Measurements from ENCODE around the gene OR10A4. TPM values are rescaled to one million over a fixed set of nuclear protein-coding genes. Genes with fewer than 3 reads are reported as not detected.

The OR10A4 gene
- total and polyA plus RNA-seq, 2 of the 4 experiments (the other 2 are of a cell fraction) = not detected

GRCh38 chr11:6925636-6926207, 49.3 kb downstream of the OR10A4 start:
- Histone ChIP-seq H2AFZ (replicated peaks; ENCODE audit: low read length, poor library complexity) (peak overlapping the region; percentile 99), H3K9me3 (ENCODE audit: control insufficient read depth, insufficient read depth, low read length) (no peaks in the 10 kb centered on the region), H3K14ac (replicated peaks; ENCODE audit: low read depth, low read length) (no peak overlapping the region), H3K23ac (ENCODE audit: low read depth, low read length) (no peak overlapping the region), H4K20me1 (ENCODE audit: insufficient read depth, low read length) (no peaks in the 10 kb centered on the region), H3K27ac (ENCODE audit: insufficient read depth, low read length) (no peak overlapping the region), H2AK9ac (replicated peaks; ENCODE audit: low read depth, low read length, poor library complexity) (no peak overlapping the region), H4K5ac (ENCODE audit: low read depth, low read length) (peak overlapping the region; percentile 47; the same call in 1 of the 2 replicates), H3K18ac (ENCODE audit: low read depth, low read length) (peak overlapping the region; percentile 19; the same call in 1 of the 2 replicates), H2BK15ac (ENCODE audit: low read depth, low read length) (0 out of 3 replicates have a peak overlapping the region, but pooled peaks have one; percentile 16), H3K56ac (ENCODE audit: extremely low read depth, insufficient read depth, low read length) (no peak overlapping the region), H3K27me3 (ENCODE audit: control insufficient read depth, insufficient read depth, low read length) (no peaks in the 10 kb centered on the region), H3K9me1 (ENCODE audit: insufficient read depth, low read length) (no peaks in the 10 kb centered on the region), H3K4ac (ENCODE audit: low read depth, low read length) (peak overlapping the region; percentile 2; the same call in 1 of the 2 replicates), H3K4me3 (ENCODE audit: insufficient read depth, low read depth, low read length) (peak overlapping the region; percentile 65; the same call in 1 of the 2 replicates), H2BK20ac (ENCODE audit: low read depth, low read length) (peak overlapping the region; percentile 2; the same call in 1 of the 2 replicates), H3K4me2 (ENCODE audit: low read depth, low read length) (peak overlapping the region; percentile 62), H3K79me1 (ENCODE audit: low read depth in 1 of 2, low read length in 2 of 2) (peaks cover 6% of the 10 kb centered on the region in 2 experiments), H3K36me3 (ENCODE audit: control insufficient read depth, insufficient read depth, low read length) (no peaks in the 10 kb centered on the region), H4K91ac (ENCODE audit: insufficient read depth, low read depth, low read length) (peak overlapping the region; percentile 14; the same call in 1 of the 2 replicates), H2BK5ac (ENCODE audit: low read depth, low read length, poor library complexity, severe bottlenecking) (peak overlapping the region; percentile 17), H2BK120ac (ENCODE audit: low read depth, low read length) (no peak overlapping the region), H4K8ac (ENCODE audit: low read depth in 2 of 2, low read length in 2 of 2) (peak overlapping the region; percentile 44 to 83), H2AK5ac (ENCODE audit: low read depth, low read length) (no peak overlapping the region), H3K4me1 (ENCODE audit: control insufficient read depth, insufficient read depth, low read length) (no peaks in the 10 kb centered on the region), H3K9ac (ENCODE audit: low read depth, low read length) (0 out of 2 replicates have a peak overlapping the region, but pooled peaks have one; percentile 15)
- ChIA-PET POLR2A (ENCODE audit: unreplicated experiment) (no interaction called here), CTCF (no interaction called here)
- TF ChIP-seq NFE2L2 (IDR thresholded peaks at IDR 0.05; ENCODE audit: low read depth, low read length) (no peak), MAFK (IDR thresholded peaks at IDR 0.05; ENCODE audit: low read depth, low read length) (no peak), FOS (IDR thresholded peaks at IDR 0.05; ENCODE audit: low read depth, low read length) (no peak), MAZ (IDR thresholded peaks at IDR 0.05; ENCODE audit: borderline replicate concordance, low read depth, low read length) (no peak), SMC3 (IDR thresholded peaks at IDR 0.05; ENCODE audit: low read depth, low read length) (no peak), RAD21 (IDR thresholded peaks at IDR 0.05; ENCODE audit: low read length) (no peak), CTCF (conservative IDR thresholded peaks at IDR 0.05; ENCODE audit: low read depth, low read length) (no peak), CHD1 (IDR thresholded peaks at IDR 0.05; ENCODE audit: low read depth, low read length) (no peak), MXI1 (IDR thresholded peaks at IDR 0.05; ENCODE audit: borderline replicate concordance, low read depth, low read length) (no peak), POLR2A (IDR thresholded peaks at IDR 0.05; ENCODE audit: low read depth, low read length) (no peak), RFX5 (IDR thresholded peaks at IDR 0.05; ENCODE audit: low read depth, low read length) (no peak), BHLHE40 (IDR thresholded peaks at IDR 0.05; ENCODE audit: low read depth, low read length) (no peak), RCOR1 (IDR thresholded peaks at IDR 0.05; ENCODE audit: insufficient replicate concordance, low read length) (no peak), CEBPB (IDR thresholded peaks at IDR 0.05; ENCODE audit: low read depth, low read length) (no peak)
- 100% methylated on average over 1 of the region's 2 CpGs; no CpG with 5 or more reads in 1 of the 2 experiments for WGBS, 2 experiments (ENCODE audit: extremely low coverage in 2 of 2, insufficient read length in 1 of 2)
- no TSS peak for BruUV-seq (replicated peaks)
- DNase-seq = peak; percentile 16
- 0 out of 2 replicates have a peak, but pooled peaks have one; percentile 3 for ATAC-seq (ENCODE audit: low read depth)
- dilution Hi-C loops (cut with HindIII; ENCODE audit: low sequenced_read_pairs, unreplicated experiment) (no loop called here), in situ Hi-C loops (cut with MboI; ENCODE audit: low sequenced_read_pairs) (no loop called here), intact Hi-C loops (cut with micrococcal nuclease) (loop anchor here (2.0 kb wide), 1 partner anchor 95 kb away; the partner anchor contains the start of genes NLRP14 and ZNF214)

Measured in IMR-90 (cell line).